WTC11 (cell line): ENCODE data around the gene RASGRF2. TPM values are rescaled to one million over a fixed set of nuclear protein-coding genes. Genes with fewer than 3 reads are reported as not detected.

Experiments
- ATAC-seq: fragments of 200-7000 bp; cut with Tn5 transposase; 2 replicates; pipeline ENCODE4 v1.10.0; 2021; ENCODE audit warnings: mild to moderate bottlenecking, moderate library complexity
- CTCF ChIA-PET: fragments of 300-600 bp; sonication (Branson Sonifier 250); formaldehyde crosslinking; loops from one replicate; lab custom pipeline; 2021; ENCODE audit warnings: antibody characterized with exemption; lab: Charles Lee
- POLR2A ChIA-PET: fragments of 350-600 bp; sonication (Branson Sonifier 250); formaldehyde crosslinking; loops from one replicate; lab custom pipeline; 2021; ENCODE audit warnings: antibody characterized with exemption; lab: Charles Lee
- DNase-seq: peaks from one replicate; pipeline ENCODE4 v3.0.0; 2021; ENCODE audit warnings: low spot score
- H3K27ac Mint-ChIP-seq: 2 replicates; pipeline ENCODE4 v1.8.0; 2021; ENCODE audit warnings: mixed read lengths
- H3K27me3 Mint-ChIP-seq: 2 replicates; pipeline ENCODE4 v1.8.0; 2021; ENCODE audit warnings: low read depth, mild to moderate bottlenecking, moderate library complexity, mixed read lengths
- H3K36me3 Mint-ChIP-seq: 2 replicates; pipeline ENCODE4 v1.8.0; 2021; ENCODE audit warnings: mixed read lengths
- H3K4me1 Mint-ChIP-seq: 2 replicates; pipeline ENCODE4 v1.8.0; 2022; ENCODE audit warnings: mixed read lengths
- H3K4me3 Mint-ChIP-seq: 2 replicates; pipeline ENCODE4 v1.8.0; 2021; ENCODE audit warnings: mild to moderate bottlenecking, moderate library complexity, mixed read lengths
- H3K9me3 Mint-ChIP-seq: 2 replicates; pipeline ENCODE4 v1.8.0; 2021; ENCODE audit warnings: mixed read lengths
- ATF2 ChIP-seq: sonication (generic); formaldehyde crosslinking; IDR thresholded peaks from 2 replicates; pipeline ENCODE4 v1.8.1; 2022; ENCODE audit warnings: low read depth, missing genetic modification reagents, borderline replicate concordance
- ATF6 ChIP-seq: sonication (generic); formaldehyde crosslinking; IDR thresholded peaks from 2 replicates; pipeline ENCODE4 v1.8.1; 2023; ENCODE audit warnings: mild to moderate bottlenecking, missing genetic modification reagents
- CDX4 ChIP-seq: fragments of 250-450 bp; sonication (Bioruptor Pico); IDR thresholded peaks from 2 replicates; pipeline ENCODE4 v1.9.0; 2021; ENCODE audit warnings: moderate library complexity, mild to moderate bottlenecking, inconsistent platforms, borderline replicate concordance
- CREB1 ChIP-seq: sonication (generic); formaldehyde crosslinking; IDR thresholded peaks from 2 replicates; pipeline ENCODE4 v1.8.0; 2023; ENCODE audit warnings: mild to moderate bottlenecking, missing genetic modification reagents
- CTCF ChIP-seq: fragments of 200-600 bp; IDR thresholded peaks from 2 replicates; pipeline ENCODE4 v1.8.0; 2022; ENCODE audit warnings: antibody characterized with exemption
- ESRRA ChIP-seq: sonication (generic); formaldehyde crosslinking; IDR thresholded peaks from 2 replicates; pipeline ENCODE4 v1.8.1; 2022; ENCODE audit warnings: mild to moderate bottlenecking, missing genetic modification reagents, borderline replicate concordance
- NR1H2 ChIP-seq: sonication (generic); formaldehyde crosslinking; IDR thresholded peaks from 2 replicates; pipeline ENCODE4 v1.9.0; 2021; ENCODE audit warnings: mild to moderate bottlenecking, moderate library complexity, missing genetic modification reagents
- NR2C2 ChIP-seq: sonication (generic); formaldehyde crosslinking; IDR thresholded peaks from 2 replicates; pipeline ENCODE4 v1.8.0; 2022; ENCODE audit warnings: mild to moderate bottlenecking, missing genetic modification reagents
- PRRX2 ChIP-seq: fragments of 250-450 bp; sonication (Bioruptor Pico); IDR thresholded peaks from 2 replicates; pipeline ENCODE4 v1.8.0; 2021; ENCODE audit warnings: mild to moderate bottlenecking
- SMAD3 ChIP-seq: sonication (generic); formaldehyde crosslinking; IDR thresholded peaks from 2 replicates; pipeline ENCODE4 v1.8.0; 2022; ENCODE audit warnings: missing genetic modification reagents, mild to moderate bottlenecking, borderline replicate concordance
- ZBTB43 ChIP-seq: sonication (generic); formaldehyde crosslinking; IDR thresholded peaks from 2 replicates; pipeline ENCODE4 v1.8.1; 2023; ENCODE audit warnings: mild to moderate bottlenecking, missing genetic modification reagents
- total RNA-seq: library from RNA; stranded (reverse); gene quantifications from 3 replicates; pipeline ENCODE4 v1.2.3, GENCODE V29; 2021
- TF ChIP-seq, protein P1 (sequence below): sonication (generic); formaldehyde crosslinking; IDR thresholded peaks from 2 replicates; pipeline ENCODE4 v1.8.1; 2022; ENCODE audit warnings: mild to moderate bottlenecking, moderate library complexity, missing genetic modification reagents
- TF ChIP-seq, protein P2 (sequence below): sonication (generic); formaldehyde crosslinking; conservative IDR thresholded peaks from 2 replicates; pipeline ENCODE4 v1.8.1; 2022; ENCODE audit warnings: mild to moderate bottlenecking, missing genetic modification reagents
- TF ChIP-seq, protein P3 (sequence below): sonication (generic); formaldehyde crosslinking; IDR thresholded peaks from 2 replicates; pipeline ENCODE4 v1.8.0; 2023; ENCODE audit warnings: mild to moderate bottlenecking, missing genetic modification reagents
- TF ChIP-seq, protein P4 (sequence below): sonication (generic); formaldehyde crosslinking; IDR thresholded peaks from 2 replicates; pipeline ENCODE4 v1.8.0; 2022; ENCODE audit warnings: mild to moderate bottlenecking, missing genetic modification reagents
- TF ChIP-seq, protein P5 (sequence below): sonication (generic); formaldehyde crosslinking; IDR thresholded peaks from 2 replicates; pipeline ENCODE4 v1.8.0; 2022; ENCODE audit warnings: mild to moderate bottlenecking, missing genetic modification reagents

Gene RASGRF2
- total RNA-seq, 1 experiment from 2014 or later = 17.6 TPM

GRCh38 chr5:81253875-81254274, 293.7 kb downstream of the RASGRF2 start:
- Mint-ChIP-seq H3K4me1 (peaks cover 23% of the 10 kb centered on the region), H3K27ac (no peak overlapping the region), H3K27me3 (no peaks in the 10 kb centered on the region), H3K36me3 (peaks cover 6% of the 10 kb centered on the region; the same call in 1 of the 2 replicates), H3K9me3 (no peaks in the 10 kb centered on the region), H3K4me3 (no peak overlapping the region)
- no peak for DNase-seq
- ChIA-PET CTCF (no interaction called here), POLR2A (no interaction called here)
- no peak for TF ChIP-seq PRRX2 (CRISPR knock-in tag)
- no peak for TF ChIP-seq ATF6 (CRISPR knock-in tag)
- TF ChIP-seq, protein P1, sequence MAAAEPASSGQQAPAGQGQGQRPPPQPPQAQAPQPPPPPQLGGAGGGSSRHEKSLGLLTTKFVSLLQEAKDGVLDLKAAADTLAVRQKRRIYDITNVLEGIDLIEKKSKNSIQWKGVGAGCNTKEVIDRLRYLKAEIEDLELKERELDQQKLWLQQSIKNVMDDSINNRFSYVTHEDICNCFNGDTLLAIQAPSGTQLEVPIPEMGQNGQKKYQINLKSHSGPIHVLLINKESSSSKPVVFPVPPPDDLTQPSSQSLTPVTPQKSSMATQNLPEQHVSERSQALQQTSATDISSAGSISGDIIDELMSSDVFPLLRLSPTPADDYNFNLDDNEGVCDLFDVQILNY (CRISPR knock-in tag) = no peak
- TF ChIP-seq, protein P2, sequence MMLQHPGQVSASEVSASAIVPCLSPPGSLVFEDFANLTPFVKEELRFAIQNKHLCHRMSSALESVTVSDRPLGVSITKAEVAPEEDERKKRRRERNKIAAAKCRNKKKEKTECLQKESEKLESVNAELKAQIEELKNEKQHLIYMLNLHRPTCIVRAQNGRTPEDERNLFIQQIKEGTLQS = no peak
- no peak for TF ChIP-seq ESRRA (CRISPR knock-in tag)
- TF ChIP-seq NR1H2 (CRISPR knock-in tag) = no peak
- no peak for TF ChIP-seq CTCF
- TF ChIP-seq, protein P3, sequence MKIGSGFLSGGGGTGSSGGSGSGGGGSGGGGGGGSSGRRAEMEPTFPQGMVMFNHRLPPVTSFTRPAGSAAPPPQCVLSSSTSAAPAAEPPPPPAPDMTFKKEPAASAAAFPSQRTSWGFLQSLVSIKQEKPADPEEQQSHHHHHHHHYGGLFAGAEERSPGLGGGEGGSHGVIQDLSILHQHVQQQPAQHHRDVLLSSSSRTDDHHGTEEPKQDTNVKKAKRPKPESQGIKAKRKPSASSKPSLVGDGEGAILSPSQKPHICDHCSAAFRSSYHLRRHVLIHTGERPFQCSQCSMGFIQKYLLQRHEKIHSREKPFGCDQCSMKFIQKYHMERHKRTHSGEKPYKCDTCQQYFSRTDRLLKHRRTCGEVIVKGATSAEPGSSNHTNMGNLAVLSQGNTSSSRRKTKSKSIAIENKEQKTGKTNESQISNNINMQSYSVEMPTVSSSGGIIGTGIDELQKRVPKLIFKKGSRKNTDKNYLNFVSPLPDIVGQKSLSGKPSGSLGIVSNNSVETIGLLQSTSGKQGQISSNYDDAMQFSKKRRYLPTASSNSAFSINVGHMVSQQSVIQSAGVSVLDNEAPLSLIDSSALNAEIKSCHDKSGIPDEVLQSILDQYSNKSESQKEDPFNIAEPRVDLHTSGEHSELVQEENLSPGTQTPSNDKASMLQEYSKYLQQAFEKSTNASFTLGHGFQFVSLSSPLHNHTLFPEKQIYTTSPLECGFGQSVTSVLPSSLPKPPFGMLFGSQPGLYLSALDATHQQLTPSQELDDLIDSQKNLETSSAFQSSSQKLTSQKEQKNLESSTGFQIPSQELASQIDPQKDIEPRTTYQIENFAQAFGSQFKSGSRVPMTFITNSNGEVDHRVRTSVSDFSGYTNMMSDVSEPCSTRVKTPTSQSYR = no peak
- no peak for TF ChIP-seq ZBTB43 (CRISPR knock-in tag)
- TF ChIP-seq, protein P4, sequence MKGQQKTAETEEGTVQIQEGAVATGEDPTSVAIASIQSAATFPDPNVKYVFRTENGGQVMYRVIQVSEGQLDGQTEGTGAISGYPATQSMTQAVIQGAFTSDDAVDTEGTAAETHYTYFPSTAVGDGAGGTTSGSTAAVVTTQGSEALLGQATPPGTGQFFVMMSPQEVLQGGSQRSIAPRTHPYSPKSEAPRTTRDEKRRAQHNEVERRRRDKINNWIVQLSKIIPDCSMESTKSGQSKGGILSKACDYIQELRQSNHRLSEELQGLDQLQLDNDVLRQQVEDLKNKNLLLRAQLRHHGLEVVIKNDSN (CRISPR knock-in tag) = no peak
- TF ChIP-seq CDX4 (CRISPR knock-in tag) = no peak
- TF ChIP-seq CREB1 (CRISPR knock-in tag) = no peak
- no peak for TF ChIP-seq NR2C2 (CRISPR knock-in tag)
- no peak for TF ChIP-seq SMAD3 (CRISPR knock-in tag)
- TF ChIP-seq, protein P5, sequence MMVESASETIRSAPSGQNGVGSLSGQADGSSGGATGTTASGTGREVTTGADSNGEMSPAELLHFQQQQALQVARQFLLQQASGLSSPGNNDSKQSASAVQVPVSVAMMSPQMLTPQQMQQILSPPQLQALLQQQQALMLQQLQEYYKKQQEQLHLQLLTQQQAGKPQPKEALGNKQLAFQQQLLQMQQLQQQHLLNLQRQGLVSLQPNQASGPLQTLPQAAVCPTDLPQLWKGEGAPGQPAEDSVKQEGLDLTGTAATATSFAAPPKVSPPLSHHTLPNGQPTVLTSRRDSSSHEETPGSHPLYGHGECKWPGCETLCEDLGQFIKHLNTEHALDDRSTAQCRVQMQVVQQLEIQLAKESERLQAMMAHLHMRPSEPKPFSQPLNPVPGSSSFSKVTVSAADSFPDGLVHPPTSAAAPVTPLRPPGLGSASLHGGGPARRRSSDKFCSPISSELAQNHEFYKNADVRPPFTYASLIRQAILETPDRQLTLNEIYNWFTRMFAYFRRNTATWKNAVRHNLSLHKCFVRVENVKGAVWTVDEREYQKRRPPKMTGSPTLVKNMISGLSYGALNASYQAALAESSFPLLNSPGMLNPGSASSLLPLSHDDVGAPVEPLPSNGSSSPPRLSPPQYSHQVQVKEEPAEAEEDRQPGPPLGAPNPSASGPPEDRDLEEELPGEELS (CRISPR knock-in tag) = no peak
- TF ChIP-seq ATF2 (CRISPR knock-in tag) = no peak
- no peak for ATAC-seq
